Breast epithelium (tissue), 4 donors: Measurements from ENCODE around the gene CHCHD6. TPM values are rescaled to one million over a fixed set of nuclear protein-coding genes. Genes with fewer than 3 reads are reported as not detected.
A peak's percentile ranks its signal among the peaks of the same experiment; 100 is the strongest.

ENCODE experiments used
- DNase-seq, 2 donors: peaks; one replicate each; pipeline ENCODE4 v3.0.0-alpha.2; 2019; ENCODE audit warnings: low spot score in 2 of 2
- H3K27ac ChIP-seq, 2 donors: fragments of 200-600 bp; sonication (generic) in 1 of 2; one replicate each; pipeline ENCODE4 v1.5.1; 2016 to 2019; ENCODE audit warnings: mild to moderate bottlenecking in 1 of 2
- H3K27me3 ChIP-seq, 2 donors: fragments of 200-600 bp; sonication (generic) in 1 of 2; one replicate each; pipeline versions ENCODE4 v1.5.1 to v1.6.0; 2017 to 2019; ENCODE audit warnings: control low read depth in 1 of 2, mild to moderate bottlenecking in 1 of 2
- H3K36me3 ChIP-seq: fragments of 200-600 bp; one replicate; pipeline ENCODE4 v1.5.1; 2019
- H3K4me1 ChIP-seq, 2 donors: fragments of 200-600 bp; sonication (generic); one replicate each; pipeline ENCODE4 v1.5.1; 2016 to 2019; ENCODE audit warnings: control low read depth in 1 of 2
- H3K4me3 ChIP-seq, 3 donors: fragments of 200-600 bp; sonication (generic); 1 replicate in 2 of 3; 2 replicates in 1 of 3; pipeline ENCODE4 v1.5.1; 2016 to 2019; ENCODE audit warnings: mild to moderate bottlenecking in 3 of 3, moderate library complexity in 2 of 3
- H3K9me3 ChIP-seq, 2 donors: fragments of 200-600 bp; sonication (generic) in 1 of 2; one replicate each; pipeline ENCODE4 v1.5.1; 2016 to 2019; ENCODE audit warnings: control low read depth in 1 of 2
- POLR2A ChIP-seq: fragments of 450-650 bp; IDR thresholded peaks from one replicate; pipeline ENCODE4 v1.6.1; 2016; ENCODE audit warnings: antibody characterized with exemption, mild to moderate bottlenecking, moderate library complexity
- POLR2AphosphoS5 ChIP-seq, 3 donors: sonication (generic); formaldehyde crosslinking; IDR thresholded peaks; one replicate each; pipeline ENCODE4 v1.6.1; 2017; ENCODE audit warnings: antibody characterized with exemption in 3 of 3
- intact Hi-C: fragments of 100-400 bp; cut with DNase I; formaldehyde crosslinking; loops from one replicate; pipeline ENCODE4 v1.15.1; 2023; ENCODE audit warnings: low total_unique reads
- total RNA-seq, 3 donors: library from RNA; depleted of rRNA; stranded (reverse); fragments of >200 nt; gene quantifications; one replicate each; pipeline ENCODE4 v1.1.0, GENCODE V29; 2016
- TF ChIP-seq, protein P1 (sequence below), 3 donors: fragments of 450-650 bp; IDR thresholded peaks; one replicate each; pipeline ENCODE4 v1.5.1; 2016 to 2017; ENCODE audit warnings: antibody characterized with exemption in 3 of 3, mild to moderate bottlenecking in 3 of 3, moderate library complexity in 3 of 3

CHCHD6 gene
- total RNA-seq, 3 donors from 2014 or later: 12.2 to 21.2 (median 19.3) TPM

GRCh38 chr3:126777366-126777765 is 73.3 kb downstream of the CHCHD6 start:
- no peak for DNase-seq
- TF ChIP-seq POLR2A: no peak
- TF ChIP-seq, protein P1, sequence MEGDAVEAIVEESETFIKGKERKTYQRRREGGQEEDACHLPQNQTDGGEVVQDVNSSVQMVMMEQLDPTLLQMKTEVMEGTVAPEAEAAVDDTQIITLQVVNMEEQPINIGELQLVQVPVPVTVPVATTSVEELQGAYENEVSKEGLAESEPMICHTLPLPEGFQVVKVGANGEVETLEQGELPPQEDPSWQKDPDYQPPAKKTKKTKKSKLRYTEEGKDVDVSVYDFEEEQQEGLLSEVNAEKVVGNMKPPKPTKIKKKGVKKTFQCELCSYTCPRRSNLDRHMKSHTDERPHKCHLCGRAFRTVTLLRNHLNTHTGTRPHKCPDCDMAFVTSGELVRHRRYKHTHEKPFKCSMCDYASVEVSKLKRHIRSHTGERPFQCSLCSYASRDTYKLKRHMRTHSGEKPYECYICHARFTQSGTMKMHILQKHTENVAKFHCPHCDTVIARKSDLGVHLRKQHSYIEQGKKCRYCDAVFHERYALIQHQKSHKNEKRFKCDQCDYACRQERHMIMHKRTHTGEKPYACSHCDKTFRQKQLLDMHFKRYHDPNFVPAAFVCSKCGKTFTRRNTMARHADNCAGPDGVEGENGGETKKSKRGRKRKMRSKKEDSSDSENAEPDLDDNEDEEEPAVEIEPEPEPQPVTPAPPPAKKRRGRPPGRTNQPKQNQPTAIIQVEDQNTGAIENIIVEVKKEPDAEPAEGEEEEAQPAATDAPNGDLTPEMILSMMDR (IDR thresholded peaks at IDR 0.05): no peak
- TF ChIP-seq POLR2AphosphoS5 (IDR thresholded peaks at IDR 0.05): no peak
- no peak overlapping the region for H3K27ac ChIP-seq
- H3K4me1 ChIP-seq: no peaks in the 10 kb centered on the region
- no peak overlapping the region for H3K4me3 ChIP-seq
- H3K36me3 ChIP-seq: no peaks in the 10 kb centered on the region
- intact Hi-C loops: no loop called here
- H3K27me3 ChIP-seq: no peaks in the 10 kb centered on the region
- H3K9me3 ChIP-seq: no peaks in the 10 kb centered on the region

DNA sequence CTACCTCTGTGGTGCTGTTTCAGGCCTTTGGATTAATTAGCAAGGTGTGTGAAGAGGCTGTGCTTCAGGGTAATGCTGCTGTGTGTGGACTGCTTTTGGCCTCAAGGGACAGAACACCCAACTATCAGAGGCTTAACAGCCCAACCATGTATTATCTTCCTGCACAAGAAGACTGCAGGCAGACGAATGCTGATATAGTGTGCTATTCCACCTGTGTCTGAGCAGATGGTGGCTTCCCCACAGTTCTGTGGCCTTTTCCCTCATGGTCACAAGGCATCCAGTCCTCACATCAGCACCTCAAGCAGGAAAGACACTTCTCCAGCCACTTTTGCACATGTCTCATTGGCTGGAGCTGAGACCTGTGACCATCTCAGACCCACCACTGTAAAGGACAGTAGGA is 76.6 kb downstream of the CHCHD6 start:
- Histone ChIP-seq H3K36me3 (no peaks in the 10 kb centered on the region), H3K9me3 (no peaks in the 10 kb centered on the region), H3K27ac (peak overlapping the region in 1 of 2 donors; percentile 62), H3K4me1 (no peaks in the 10 kb centered on the region), H3K4me3 (no peak overlapping the region), H3K27me3 (no peaks in the 10 kb centered on the region)
- TF ChIP-seq POLR2AphosphoS5 (IDR thresholded peaks at IDR 0.05): no peak
- TF ChIP-seq, protein P1 (IDR thresholded peaks at IDR 0.05): no peak
- intact Hi-C loops: loop anchor here (10.0 kb wide), 1 partner anchor 306 kb away; the partner anchor contains the start of gene ZXDC
- DNase-seq: no peak

GRCh38 chr3:126781406-126781805 is 77.4 kb downstream of the CHCHD6 start:
- intact Hi-C loops: loop anchor here (10.0 kb wide), 1 partner anchor 307 kb away; the partner anchor contains the start of gene ZXDC
- TF ChIP-seq POLR2A (no peak), POLR2AphosphoS5 (IDR thresholded peaks at IDR 0.05) (no peak)
- TF ChIP-seq, protein P1 (IDR thresholded peaks at IDR 0.05): no peak
- H3K27ac ChIP-seq: peak overlapping the region in 1 of 2 donors; percentile 62

DNA sequence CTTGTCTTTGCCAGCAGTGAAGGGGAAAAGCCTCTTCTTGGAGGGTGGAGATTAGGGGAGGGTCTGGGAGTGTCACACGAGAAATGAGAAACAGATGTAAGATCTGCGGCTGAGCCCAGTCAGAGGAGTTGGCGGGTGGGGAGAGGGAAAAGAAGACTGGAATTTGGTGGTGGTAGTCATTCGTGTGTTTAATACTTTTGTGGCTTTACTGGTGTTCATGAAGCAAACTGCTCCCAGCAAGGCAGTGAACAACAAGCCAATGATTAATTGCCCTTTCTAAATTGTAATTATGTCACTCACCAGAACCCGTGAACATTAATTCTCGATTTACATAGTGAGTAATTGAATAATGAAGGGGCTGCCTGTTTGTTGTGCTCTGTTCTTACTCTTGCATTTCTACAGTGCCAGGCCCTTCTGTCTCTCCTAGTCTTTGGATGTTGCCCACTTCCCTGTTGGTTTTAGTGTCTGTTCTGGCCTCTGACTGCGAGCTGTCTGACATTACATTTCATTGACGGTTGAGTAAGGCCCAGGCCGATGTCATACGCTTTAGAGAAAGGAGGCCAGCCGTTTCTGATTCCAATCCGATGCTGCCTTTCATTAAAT is 78.0 kb downstream of the CHCHD6 start:
- TF ChIP-seq, protein P1 (IDR thresholded peaks at IDR 0.05): no peak
- no peak for TF ChIP-seq POLR2AphosphoS5 (IDR thresholded peaks at IDR 0.05)
- TF ChIP-seq POLR2A: no peak
- intact Hi-C loops: loop anchor here (10.0 kb wide), 1 partner anchor 307 kb away; the partner anchor contains the start of gene ZXDC
- Histone ChIP-seq H3K36me3 (no peaks in the 10 kb centered on the region), H3K4me1 (no peaks in the 10 kb centered on the region), H3K27me3 (no peaks in the 10 kb centered on the region), H3K9me3 (no peaks in the 10 kb centered on the region), H3K4me3 (no peak overlapping the region), H3K27ac (peak overlapping the region in 1 of 2 donors; percentile 62)
- no peak for DNase-seq

More at GRCh38 chr3:126781406-126781805, 77.4 kb downstream of the CHCHD6 start:
- DNase-seq: no peak
- H3K27me3 ChIP-seq: no peaks in the 10 kb centered on the region
- H3K4me3 ChIP-seq: no peak overlapping the region
- H3K4me1 ChIP-seq: no peaks in the 10 kb centered on the region
- no peaks in the 10 kb centered on the region for H3K36me3 ChIP-seq
- H3K9me3 ChIP-seq: no peaks in the 10 kb centered on the region

DNA sequence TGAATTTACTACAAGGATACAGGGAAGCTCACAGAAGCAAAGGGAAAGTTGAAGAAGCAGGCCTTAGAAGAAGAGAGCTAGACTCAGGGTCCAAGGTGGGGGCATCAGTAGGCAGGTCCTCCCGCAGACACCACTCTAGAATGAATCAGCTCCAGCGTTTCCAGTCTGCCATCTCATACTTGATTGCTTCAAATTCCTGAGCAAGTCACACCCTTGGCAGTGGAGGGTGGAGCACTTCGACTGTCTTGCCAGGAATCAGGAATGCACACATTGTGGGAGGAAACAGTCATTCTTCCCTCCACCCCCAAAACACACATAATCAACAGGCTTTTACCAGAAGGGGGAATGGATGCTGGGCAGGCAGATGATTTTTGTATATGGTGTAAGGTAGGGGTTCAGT is 78.5 kb downstream of the CHCHD6 start:
- intact Hi-C loops: loop anchor here (10.0 kb wide), 1 partner anchor 308 kb away; the partner anchor contains the start of gene ZXDC
- TF ChIP-seq POLR2AphosphoS5 (IDR thresholded peaks at IDR 0.05): no peak
- no peak for TF ChIP-seq POLR2A
- H3K4me1 ChIP-seq: no peaks in the 10 kb centered on the region
- no peaks in the 10 kb centered on the region for H3K36me3 ChIP-seq
- H3K4me3 ChIP-seq: no peak overlapping the region
- no peaks in the 10 kb centered on the region for H3K27me3 ChIP-seq
- DNase-seq: no peak
- no peaks in the 10 kb centered on the region for H3K9me3 ChIP-seq
- H3K27ac ChIP-seq: peak overlapping the region in 1 of 2 donors; percentile 62
